Hepatocyte (in vitro differentiated cells): Measurements from ENCODE around the gene BCKDK. TPM values are rescaled to one million over a fixed set of nuclear protein-coding genes. Genes with fewer than 3 reads are reported as not detected.
A peak's percentile ranks its signal among the peaks of the same experiment; 100 is the strongest.

Source experiments
- DNase-seq: peaks from one replicate; pipeline ENCODE4 v3.0.0-alpha.2; 2016; ENCODE audit warnings: low spot score
- H2AFZ ChIP-seq: fragments of 200-600 bp; sonication (generic); 2 replicates; pipeline ENCODE4 v1.6.0; 2016; ENCODE audit warnings: antibody characterized with exemption, mild to moderate bottlenecking
- H3K27ac ChIP-seq: fragments of 200-600 bp; sonication (generic); 2 replicates; pipeline ENCODE4 v1.5.1; 2016; ENCODE audit warnings: mild to moderate bottlenecking
- H3K27me3 ChIP-seq: fragments of 200-600 bp; sonication (generic); 2 replicates; pipeline ENCODE4 v1.6.1; 2016
- H3K36me3 ChIP-seq: fragments of 200-600 bp; sonication (generic); replicated peaks from 2 replicates; pipeline ENCODE4 v1.5.1; 2016; ENCODE audit warnings: low read depth; ENCODE audit not compliant: insufficient read depth
- H3K4me1 ChIP-seq: fragments of 200-600 bp; sonication (generic); 2 replicates; pipeline ENCODE4 v1.5.1; 2016; ENCODE audit warnings: mild to moderate bottlenecking, moderate library complexity; ENCODE audit not compliant: insufficient read depth
- H3K4me2 ChIP-seq: fragments of 200-600 bp; sonication (generic); 2 replicates; pipeline ENCODE4 v1.6.0; 2016
- H3K4me3 ChIP-seq: fragments of 200-600 bp; sonication (generic); 2 replicates; pipeline ENCODE4 v1.5.1; 2016; ENCODE audit warnings: mild to moderate bottlenecking
- H3K79me2 ChIP-seq: fragments of 200-600 bp; sonication (generic); 2 replicates; pipeline ENCODE4 v1.6.0; 2017; ENCODE audit warnings: mild to moderate bottlenecking
- H3K9me2 ChIP-seq: fragments of 200-600 bp; sonication (generic); replicated peaks from 2 replicates; pipeline ENCODE4 v1.6.0; 2017; ENCODE audit warnings: mild to moderate bottlenecking; ENCODE audit not compliant: insufficient read depth
- H3K9me3 ChIP-seq: fragments of 200-600 bp; sonication (generic); 2 replicates; pipeline ENCODE4 v1.5.1; 2016; ENCODE audit warnings: low read depth, mild to moderate bottlenecking
- H4K20me1 ChIP-seq: fragments of 200-600 bp; sonication (generic); 2 replicates; pipeline ENCODE4 v1.6.0; 2016; ENCODE audit warnings: mild to moderate bottlenecking; ENCODE audit not compliant: insufficient read depth, poor library complexity, severe bottlenecking
- CTCF ChIP-seq: fragments of 200-600 bp; sonication (generic); IDR thresholded peaks from 2 replicates; pipeline ENCODE4 v1.5.1; 2016; ENCODE audit warnings: antibody characterized with exemption, mild to moderate bottlenecking; ENCODE audit not compliant: poor library complexity
- EZH2 ChIP-seq: fragments of 200-600 bp; sonication (generic); IDR thresholded peaks from 2 replicates; pipeline ENCODE4 v1.6.1; 2016; ENCODE audit warnings: antibody characterized with exemption, mild to moderate bottlenecking, borderline replicate concordance
- EZH2phosphoT487 ChIP-seq: fragments of 200-600 bp; sonication (generic); IDR thresholded peaks from one replicate; pipeline ENCODE4 v1.6.1; 2018; ENCODE audit warnings: antibody characterized with exemption, mild to moderate bottlenecking, low read depth, moderate library complexity; ENCODE audit not compliant: unreplicated experiment, severe bottlenecking
- WGBS: methylation state at CpG from one replicate; pipeline ENCODE4 v1.1.6; 2016; ENCODE audit warnings: low lambda C conversion rate; ENCODE audit errors: missing lambda C conversion rate; 5-methylcytosine and 5-hydroxymethylcytosine counted together
- polyA plus RNA-seq: library from polyadenylated mRNA; unstranded; fragments of >200 nt; fragmentation: Nextera tagmentation; extraction: Ambion mirVana; gene quantifications from 2 replicates; pipeline ENCODE4 v1.2.1, GENCODE V29; 2016
- total RNA-seq: library from RNA; depleted of rRNA; stranded (reverse); fragments of >200 nt; gene quantifications from 2 replicates; pipeline ENCODE4 v1.2.3, GENCODE V29; 2014

BCKDK gene
- total and polyA plus RNA-seq, 2 experiments from 2014 or later: 27.3 to 75.2 TPM

- Histone ChIP-seq H3K9me3 (no peaks in the 10 kb centered on the region), H2AFZ (no peak overlapping the region), H3K4me1 (peaks cover 57% of the 10 kb centered on the region), H3K36me3 (no peaks in the 10 kb centered on the region), H3K4me2 (peak overlapping the region; percentile 76), H3K27me3 (no peaks in the 10 kb centered on the region), H3K9me2 (no peaks in the 10 kb centered on the region), H3K79me2 (peaks cover 28% of the 10 kb centered on the region), H3K4me3 (no peak overlapping the region), H4K20me1 (peaks cover 4% of the 10 kb centered on the region), H3K27ac (peak overlapping the region; percentile 98)
- TF ChIP-seq EZH2phosphoT487 (no peak), EZH2 (no peak), CTCF (no peak)
- WGBS: 92% methylated on average over 20 of the region's 20 CpGs
- DNase-seq: peak; percentile 7
Observed at GRCh38 chr16:31132303-31132979, 24.3 kb downstream of the BCKDK start.

- H3K4me1 ChIP-seq: peaks cover 55% of the 10 kb centered on the region
- H3K36me3 ChIP-seq: no peaks in the 10 kb centered on the region
- 88% methylated on average over 6 of the region's 6 CpGs for WGBS
- no peaks in the 10 kb centered on the region for H3K27me3 ChIP-seq
- H3K4me2 ChIP-seq: peak overlapping the region; percentile 76
- DNase-seq: no peak
- H3K9me3 ChIP-seq: no peaks in the 10 kb centered on the region
- no peak overlapping the region for H2AFZ ChIP-seq
- peak overlapping the region; percentile 98 for H3K27ac ChIP-seq
- TF ChIP-seq EZH2: no peak
- TF ChIP-seq CTCF: no peak
- TF ChIP-seq EZH2phosphoT487: no peak
- no peak overlapping the region for H3K4me3 ChIP-seq
- peaks cover 28% of the 10 kb centered on the region for H3K79me2 ChIP-seq
- peaks cover 4% of the 10 kb centered on the region for H4K20me1 ChIP-seq
- H3K9me2 ChIP-seq: no peaks in the 10 kb centered on the region
Observed at GRCh38 chr16:31133046-31133501, 24.9 kb downstream of the BCKDK start.

GRCh38 chr16:31134091-31134571 lies 25.9 kb downstream of the BCKDK start:
- peak overlapping the region; percentile 83 for H3K4me3 ChIP-seq

More at GRCh38 chr16:31134091-31134571, 25.9 kb downstream of the BCKDK start:
- Histone ChIP-seq H3K9me2 (no peaks in the 10 kb centered on the region), H3K27ac (peak overlapping the region; percentile 98), H3K4me1 (peaks cover 56% of the 10 kb centered on the region), H3K27me3 (no peaks in the 10 kb centered on the region), H4K20me1 (peaks cover 4% of the 10 kb centered on the region), H3K36me3 (no peaks in the 10 kb centered on the region), H3K9me3 (no peaks in the 10 kb centered on the region), H3K4me2 (peak overlapping the region; percentile 76), H2AFZ (no peak overlapping the region), H3K79me2 (peaks cover 28% of the 10 kb centered on the region)
- 35% methylated on average over 5 of the region's 5 CpGs for WGBS
- no peak for TF ChIP-seq EZH2
- TF ChIP-seq EZH2phosphoT487: no peak
- TF ChIP-seq CTCF: no peak
- peak; percentile 30 for DNase-seq
